ENCODE data around the gene SOX15.

DNA sequence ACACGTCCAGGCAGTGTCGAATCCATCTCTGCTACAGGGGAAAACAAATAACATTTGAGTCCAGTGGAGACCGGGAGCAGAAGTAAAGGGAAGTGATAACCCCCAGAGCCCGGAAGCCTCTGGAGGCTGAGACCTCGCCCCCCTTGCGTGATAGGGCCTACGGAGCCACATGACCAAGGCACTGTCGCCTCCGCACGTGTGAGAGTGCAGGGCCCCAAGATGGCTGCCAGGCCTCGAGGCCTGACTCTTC, 17.6 kb downstream of the SOX15 start:
- TF ChIP-seq ZNF589 (CRISPR knock-in tag; conservative IDR thresholded peaks at IDR 0.05) (no peak; the same call in 1 of the 2 replicates), ELK4 (CRISPR knock-in tag; IDR thresholded peaks at IDR 0.05; ENCODE audit: borderline replicate concordance) (no peak; the same call in 1 of the 2 replicates), PBX3 (CRISPR knock-in tag; IDR thresholded peaks at IDR 0.05; ENCODE audit: borderline replicate concordance) (no peak), ZNF780A (CRISPR knock-in tag; IDR thresholded peaks at IDR 0.05) (no peak), TEAD2 (CRISPR knock-in tag; IDR thresholded peaks at IDR 0.05) (no peak), ZNF451 (CRISPR knock-in tag; IDR thresholded peaks at IDR 0.05) (no peak), ZNF274 (CRISPR knock-in tag; IDR thresholded peaks at IDR 0.05) (0 out of 2 replicates have a peak, but pooled peaks have one; percentile 1)
- TF ChIP-seq, protein P1, sequence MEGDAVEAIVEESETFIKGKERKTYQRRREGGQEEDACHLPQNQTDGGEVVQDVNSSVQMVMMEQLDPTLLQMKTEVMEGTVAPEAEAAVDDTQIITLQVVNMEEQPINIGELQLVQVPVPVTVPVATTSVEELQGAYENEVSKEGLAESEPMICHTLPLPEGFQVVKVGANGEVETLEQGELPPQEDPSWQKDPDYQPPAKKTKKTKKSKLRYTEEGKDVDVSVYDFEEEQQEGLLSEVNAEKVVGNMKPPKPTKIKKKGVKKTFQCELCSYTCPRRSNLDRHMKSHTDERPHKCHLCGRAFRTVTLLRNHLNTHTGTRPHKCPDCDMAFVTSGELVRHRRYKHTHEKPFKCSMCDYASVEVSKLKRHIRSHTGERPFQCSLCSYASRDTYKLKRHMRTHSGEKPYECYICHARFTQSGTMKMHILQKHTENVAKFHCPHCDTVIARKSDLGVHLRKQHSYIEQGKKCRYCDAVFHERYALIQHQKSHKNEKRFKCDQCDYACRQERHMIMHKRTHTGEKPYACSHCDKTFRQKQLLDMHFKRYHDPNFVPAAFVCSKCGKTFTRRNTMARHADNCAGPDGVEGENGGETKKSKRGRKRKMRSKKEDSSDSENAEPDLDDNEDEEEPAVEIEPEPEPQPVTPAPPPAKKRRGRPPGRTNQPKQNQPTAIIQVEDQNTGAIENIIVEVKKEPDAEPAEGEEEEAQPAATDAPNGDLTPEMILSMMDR (CRISPR knock-in tag; IDR thresholded peaks at IDR 0.05), result no peak

Measured in HepG2 (cell line).